Uterus (tissue), 4 donors: ENCODE measurements around the gene TAMALIN. TPM values are rescaled to one million over a fixed set of nuclear protein-coding genes. Genes with fewer than 3 reads are reported as not detected.
"Not testable (repeated sequence)": the region's sequence is repeated elsewhere in the genome, so short reads cannot be mapped to it uniquely, and the experiment has no call there.

ENCODE experiments used
- DNase-seq, 2 donors: peaks; one replicate each; pipeline ENCODE4 v3.0.0-alpha.2; 2019 to 2020
- H3K27ac ChIP-seq, 2 donors: fragments of 200-600 bp; sonication (generic); 1 replicate in 1 of 2; 2 replicates in 1 of 2; pipeline ENCODE4 v1.5.1; 2016 to 2018
- H3K27me3 ChIP-seq, 2 donors: fragments of 200-600 bp; sonication (generic); one replicate each; pipeline ENCODE4 v1.5.1; 2018 to 2019; ENCODE audit warnings: control low read depth in 1 of 2
- H3K36me3 ChIP-seq, 2 donors: fragments of 200-600 bp; sonication (generic); one replicate each; pipeline ENCODE4 v1.5.1; 2019; ENCODE audit warnings: control low read depth in 1 of 2
- H3K4me1 ChIP-seq, 2 donors: fragments of 200-600 bp; sonication (generic); one replicate each; pipeline ENCODE4 v1.5.1; 2018 to 2019; ENCODE audit warnings: control low read depth in 1 of 2
- H3K4me3 ChIP-seq, 2 donors: fragments of 200-600 bp; sonication (generic); 1 replicate in 1 of 2; 2 replicates in 1 of 2; pipeline ENCODE4 v1.5.1; 2018 to 2019; ENCODE audit warnings: mild to moderate bottlenecking in 1 of 2
- H3K9me3 ChIP-seq, 2 donors: fragments of 200-600 bp; sonication (generic); one replicate each; pipeline ENCODE4 v1.5.1; 2019; ENCODE audit warnings: control low read depth in 1 of 2
- POLR2A ChIP-seq, 2 donors: fragments of 450-650 bp; IDR thresholded peaks; one replicate each; pipeline ENCODE4 v1.6.1; 2016; ENCODE audit warnings: antibody characterized with exemption in 2 of 2, mild to moderate bottlenecking in 1 of 2, moderate library complexity in 1 of 2
- intact Hi-C: fragments of 100-400 bp; cut with DNase I; formaldehyde crosslinking; loops from one replicate; pipeline ENCODE4 v1.15.1; 2023; ENCODE audit warnings: low total_unique reads
- total RNA-seq, 4 donors: library from RNA; depleted of rRNA in 3 of 4; stranded (reverse); fragments of >200 nt in 3 of 4; gene quantifications; one replicate each; pipeline versions ENCODE4 v1.1.0 to v1.2.4, GENCODE V29; 2014 to 2023
- TF ChIP-seq, protein P1 (sequence below), 4 experiments: fragments of 200-600 bp in 2 of 4; fragments of 450-650 bp in 2 of 4; sonication (generic) in 2 of 4; IDR thresholded peaks; one replicate each; pipeline ENCODE4 v1.5.1; 2016 to 2019; ENCODE audit warnings: antibody characterized with exemption in 4 of 4, mild to moderate bottlenecking in 2 of 4, moderate library complexity in 1 of 4
- donor health status: DM: yes; HTN: yes; CAD: no.

TAMALIN gene
- total RNA-seq, 4 donors from 2014 or later, result 6.4 to 153 (median 42.1) TPM

DNA sequence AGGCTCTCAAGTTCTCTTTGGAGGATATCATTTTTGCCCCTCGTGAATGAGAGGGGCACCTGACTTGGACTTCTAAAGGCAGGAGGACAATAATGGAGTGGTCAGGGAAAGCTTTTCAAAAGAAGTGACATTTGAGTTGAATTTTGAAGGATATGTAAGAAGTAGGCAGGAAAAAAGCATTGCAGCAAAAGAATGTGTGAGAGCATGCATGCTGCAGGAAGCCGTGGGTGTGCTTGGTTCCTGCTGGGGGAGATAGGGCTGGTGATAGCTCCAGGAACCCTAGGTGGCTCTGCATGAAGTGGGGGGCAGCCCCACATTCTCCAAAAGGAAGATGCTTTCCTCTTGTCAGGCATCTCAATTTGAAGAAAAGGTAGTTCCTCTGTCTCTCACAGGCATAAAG, 32.1 kb upstream of the TAMALIN start:
- H3K36me3 ChIP-seq, result no peaks in the 10 kb centered on the region
- intact Hi-C loops, result no loop called here
- H3K9me3 ChIP-seq, result no peaks in the 10 kb centered on the region
- DNase-seq, result no peak
- H3K4me1 ChIP-seq, result peaks cover 0 to 9% of the 10 kb centered on the region in 2 donors
- H3K4me3 ChIP-seq, result no peak overlapping the region
- TF ChIP-seq POLR2A (IDR thresholded peaks at IDR 0.05), result no peak
- TF ChIP-seq, protein P1, sequence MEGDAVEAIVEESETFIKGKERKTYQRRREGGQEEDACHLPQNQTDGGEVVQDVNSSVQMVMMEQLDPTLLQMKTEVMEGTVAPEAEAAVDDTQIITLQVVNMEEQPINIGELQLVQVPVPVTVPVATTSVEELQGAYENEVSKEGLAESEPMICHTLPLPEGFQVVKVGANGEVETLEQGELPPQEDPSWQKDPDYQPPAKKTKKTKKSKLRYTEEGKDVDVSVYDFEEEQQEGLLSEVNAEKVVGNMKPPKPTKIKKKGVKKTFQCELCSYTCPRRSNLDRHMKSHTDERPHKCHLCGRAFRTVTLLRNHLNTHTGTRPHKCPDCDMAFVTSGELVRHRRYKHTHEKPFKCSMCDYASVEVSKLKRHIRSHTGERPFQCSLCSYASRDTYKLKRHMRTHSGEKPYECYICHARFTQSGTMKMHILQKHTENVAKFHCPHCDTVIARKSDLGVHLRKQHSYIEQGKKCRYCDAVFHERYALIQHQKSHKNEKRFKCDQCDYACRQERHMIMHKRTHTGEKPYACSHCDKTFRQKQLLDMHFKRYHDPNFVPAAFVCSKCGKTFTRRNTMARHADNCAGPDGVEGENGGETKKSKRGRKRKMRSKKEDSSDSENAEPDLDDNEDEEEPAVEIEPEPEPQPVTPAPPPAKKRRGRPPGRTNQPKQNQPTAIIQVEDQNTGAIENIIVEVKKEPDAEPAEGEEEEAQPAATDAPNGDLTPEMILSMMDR (IDR thresholded peaks at IDR 0.05), result no peak
- no peaks in the 10 kb centered on the region for H3K27me3 ChIP-seq
- no peak overlapping the region for H3K27ac ChIP-seq

DNA sequence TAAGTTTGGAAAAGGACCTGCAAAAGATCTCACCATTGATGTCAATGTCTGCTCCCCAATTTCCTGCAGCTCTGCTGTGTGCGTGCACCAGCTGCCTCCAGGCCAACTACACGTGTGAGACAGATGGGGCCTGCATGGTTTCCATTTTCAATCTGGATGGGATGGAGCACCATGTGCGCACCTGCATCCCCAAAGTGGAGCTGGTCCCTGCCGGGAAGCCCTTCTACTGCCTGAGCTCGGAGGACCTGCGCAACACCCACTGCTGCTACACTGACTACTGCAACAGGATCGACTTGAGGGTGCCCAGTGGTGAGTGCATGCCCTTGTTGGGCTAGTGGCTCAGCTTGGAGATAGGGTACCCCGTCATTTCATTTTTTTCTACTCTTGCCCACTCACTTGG, 31.6 kb upstream of the TAMALIN start:
- intact Hi-C loops, result no loop called here
- no peaks in the 10 kb centered on the region for H3K9me3 ChIP-seq
- TF ChIP-seq POLR2A (IDR thresholded peaks at IDR 0.05), result no peak
- TF ChIP-seq, protein P1 (IDR thresholded peaks at IDR 0.05), result no peak
- H3K27ac ChIP-seq, result no peak overlapping the region
- no peaks in the 10 kb centered on the region for H3K27me3 ChIP-seq
- no peak overlapping the region for H3K4me3 ChIP-seq
- H3K4me1 ChIP-seq, result peaks cover 0 to 9% of the 10 kb centered on the region in 2 donors
- H3K36me3 ChIP-seq, result no peaks in the 10 kb centered on the region
- no peak for DNase-seq

DNA sequence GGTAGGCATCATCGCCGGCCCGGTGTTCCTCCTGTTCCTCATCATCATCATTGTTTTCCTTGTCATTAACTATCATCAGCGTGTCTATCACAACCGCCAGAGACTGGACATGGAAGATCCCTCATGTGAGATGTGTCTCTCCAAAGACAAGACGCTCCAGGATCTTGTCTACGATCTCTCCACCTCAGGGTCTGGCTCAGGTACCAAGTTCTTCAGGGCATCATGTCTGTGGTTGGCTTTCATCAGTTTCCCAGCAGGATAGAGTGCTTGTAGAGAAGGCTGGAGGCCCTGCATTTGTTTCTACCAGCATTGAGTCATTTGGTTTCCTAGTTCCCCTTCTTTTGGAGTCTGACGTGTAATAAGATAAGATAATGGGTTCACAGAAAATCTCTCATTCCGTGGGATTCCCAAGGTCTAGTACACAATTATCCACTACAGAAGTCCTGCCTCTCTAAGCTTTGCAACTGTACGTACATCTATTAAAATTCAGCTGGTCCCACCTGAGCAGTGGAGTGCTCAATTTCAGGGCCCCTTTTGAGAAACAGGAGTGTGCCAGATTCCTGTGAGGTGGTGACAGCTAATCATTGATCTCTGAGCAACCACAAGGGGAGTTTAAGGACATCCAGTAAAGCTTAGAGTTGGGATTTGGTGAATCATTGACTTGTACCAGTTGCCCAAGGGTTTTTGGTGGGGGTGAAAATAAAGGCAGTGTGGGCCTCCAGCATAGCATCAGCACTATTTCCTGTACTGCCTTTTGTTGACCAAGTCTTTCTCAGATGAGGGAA, 30.2 kb upstream of the TAMALIN start:
- Histone ChIP-seq H3K4me1 (peaks cover 0 to 9% of the 10 kb centered on the region in 2 donors), H3K27ac (no peak overlapping the region), H3K9me3 (no peaks in the 10 kb centered on the region), H3K36me3 (no peaks in the 10 kb centered on the region), H3K4me3 (no peak overlapping the region), H3K27me3 (no peaks in the 10 kb centered on the region)
- DNase-seq, result no peak
- intact Hi-C loops, result no loop called here
- no peak for TF ChIP-seq POLR2A (IDR thresholded peaks at IDR 0.05)

DNA sequence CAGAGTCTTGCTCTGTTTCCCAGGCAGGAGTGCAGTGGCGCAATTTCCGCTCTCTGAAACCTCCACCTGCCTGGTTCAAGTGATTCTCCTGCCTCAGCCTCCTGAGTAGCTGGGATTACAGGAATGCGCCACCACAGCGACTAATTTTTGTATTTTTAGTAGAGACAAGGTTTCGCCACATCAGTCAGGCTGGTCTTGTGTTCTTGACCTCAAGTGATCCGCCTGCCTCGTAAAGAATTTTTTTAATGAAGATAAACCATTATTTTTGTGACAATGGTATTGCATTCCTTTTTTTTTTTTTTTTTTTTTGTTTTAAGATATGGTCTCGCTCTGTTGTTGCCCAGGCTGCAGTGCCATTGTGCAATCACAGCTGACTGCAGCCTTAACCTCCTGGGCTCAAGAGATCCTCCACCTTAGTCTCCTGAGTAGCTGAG, 29.4 kb upstream of the TAMALIN start:
- H3K27ac ChIP-seq, result no peak overlapping the region

DNA sequence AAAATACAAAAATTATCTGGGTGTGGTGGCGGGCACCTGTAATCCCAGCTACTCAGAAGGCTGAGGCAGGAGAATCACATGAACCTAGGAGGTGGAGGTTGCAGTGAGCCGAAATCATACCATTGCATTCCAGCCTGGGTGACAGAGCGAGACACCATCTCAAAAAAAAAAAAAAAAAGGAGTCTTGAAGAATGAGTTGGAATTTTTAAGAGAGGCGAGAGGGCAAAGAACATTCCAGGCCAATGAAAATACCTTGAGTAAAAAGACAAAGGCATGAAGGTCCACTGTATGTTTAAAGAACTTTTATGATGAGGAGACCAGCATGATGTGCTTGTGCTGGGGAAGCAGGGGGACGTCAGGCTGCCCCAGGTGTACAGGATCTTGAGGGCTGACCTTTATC, 27.4 kb upstream of the TAMALIN start:
- H3K4me3 ChIP-seq, DNase-seq, H3K9me3 ChIP-seq, H3K27me3 ChIP-seq, intact Hi-C loops, H3K36me3 ChIP-seq, H3K27ac ChIP-seq, H3K4me1 ChIP-seq: not testable (repeated sequence)

More for the DNA sequence above, 29.4 kb upstream of the TAMALIN start:
- peaks cover 0 to 4% of the 10 kb centered on the region in 2 donors for H3K4me1 ChIP-seq
- no peak for TF ChIP-seq POLR2A (IDR thresholded peaks at IDR 0.05)
- TF ChIP-seq, protein P1 (IDR thresholded peaks at IDR 0.05), result no peak
- H3K4me3 ChIP-seq, result no peak overlapping the region
- H3K36me3 ChIP-seq, result no peaks in the 10 kb centered on the region
- no peaks in the 10 kb centered on the region for H3K9me3 ChIP-seq
- intact Hi-C loops, result no loop called here
- no peak for DNase-seq
- H3K27me3 ChIP-seq, result no peaks in the 10 kb centered on the region

DNA sequence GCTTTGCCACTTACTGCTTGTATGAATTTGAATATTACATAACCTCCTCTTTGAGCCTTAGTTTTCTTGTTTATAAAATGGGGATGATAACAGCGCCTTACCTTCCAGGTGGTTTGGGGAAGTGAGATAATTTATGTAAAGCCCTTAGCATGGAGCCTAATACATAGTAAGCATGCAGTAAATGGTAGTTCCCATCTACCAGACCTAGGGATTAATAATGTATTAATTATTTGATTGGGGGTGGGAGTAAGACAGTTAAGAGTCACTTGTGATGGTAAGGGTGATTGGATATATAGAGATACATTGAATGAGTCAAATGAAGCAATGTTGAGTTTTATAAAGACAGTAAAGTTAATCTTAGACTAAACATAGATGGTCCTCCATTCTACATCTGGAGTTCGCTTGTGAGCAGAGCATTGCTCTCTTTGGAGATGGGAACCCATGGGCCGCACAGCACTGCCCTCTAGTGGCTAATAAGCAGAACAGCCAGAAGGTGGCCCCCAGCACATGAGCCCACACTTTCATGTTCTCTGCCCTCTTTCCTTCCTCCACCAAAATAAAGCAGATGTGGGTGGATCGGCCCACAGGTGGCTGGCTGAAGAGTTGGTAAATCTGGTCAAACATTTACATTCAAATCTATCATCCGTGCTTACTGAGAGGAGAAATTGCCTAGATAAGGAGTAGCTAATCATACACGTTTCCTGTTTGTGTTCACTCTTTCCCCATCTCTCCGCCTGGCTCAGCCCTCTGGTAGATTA, 26.5 kb upstream of the TAMALIN start:
- Histone ChIP-seq H3K4me3 (no peak overlapping the region), H3K9me3 (no peaks in the 10 kb centered on the region), H3K27me3 (no peaks in the 10 kb centered on the region), H3K36me3 (no peaks in the 10 kb centered on the region), H3K4me1 (no peaks in the 10 kb centered on the region), H3K27ac (no peak overlapping the region)
- intact Hi-C loops, result no loop called here
- DNase-seq, result peak; percentile 62 to 69
- TF ChIP-seq, protein P1 (IDR thresholded peaks at IDR 0.05), result peak; percentile 91 to 95 (median 92)
- TF ChIP-seq POLR2A (IDR thresholded peaks at IDR 0.05), result no peak
